OCI-LY3 (cell line): ENCODE data around the gene WWC1.

ENCODE experiments used
- H2AFZ ChIP-seq: fragments of 200-600, 300-600 bp; shearing (Covaris generic); 2 replicates; pipeline ENCODE4 v1.6.0; 2014; ENCODE audit warnings: antibody characterized with exemption, low read depth, low read length
- H3K27ac ChIP-seq: fragments of 200-600, 300-600 bp; sonication (generic); 2 replicates; pipeline ENCODE4 v1.5.1; 2014; ENCODE audit warnings: mild to moderate bottlenecking, low read length, moderate library complexity, mixed read lengths
- H3K27me3 ChIP-seq: fragments of 200-600, 300-600 bp; sonication (generic); 2 replicates; pipeline ENCODE4 v1.6.1; 2014; ENCODE audit warnings: low read depth, low read length, mixed read lengths
- H3K36me3 ChIP-seq: fragments of 200-600, 300-600 bp; sonication (generic); replicated peaks from 2 replicates; pipeline ENCODE3; 2014; ENCODE audit warnings: low read depth, low read length, mixed read lengths
- H3K4me1 ChIP-seq: fragments of 300-600, 200-600 bp; sonication (generic); 2 replicates; pipeline ENCODE4 v1.6.1; 2014; ENCODE audit warnings: low read length, mixed read lengths
- H3K4me2 ChIP-seq: fragments of 200-600, 300-600 bp; sonication (generic); 2 replicates; pipeline ENCODE4 v1.6.1; 2014; ENCODE audit warnings: low read length, mixed read lengths
- H3K4me3 ChIP-seq: fragments of 300-600, 200-600 bp; sonication (generic); 2 replicates; pipeline ENCODE4 v1.5.1; 2014; ENCODE audit warnings: antibody characterized with exemption, mild to moderate bottlenecking, low read length, moderate library complexity
- H3K79me2 ChIP-seq: fragments of 300-600, 200-600 bp; shearing (Covaris generic); 2 replicates; pipeline ENCODE4 v1.6.1; 2014; ENCODE audit warnings: mild to moderate bottlenecking, low read length, mixed read lengths
- H3K9ac ChIP-seq: fragments of 300-600, 200-600 bp; shearing (Covaris generic); 2 replicates; pipeline ENCODE4 v1.6.0; 2014; ENCODE audit warnings: mild to moderate bottlenecking, low read length, moderate library complexity
- H3K9me3 ChIP-seq: fragments of 200-600, 300-600 bp; shearing (Covaris generic); 2 replicates; pipeline ENCODE4 v1.6.1; 2014; ENCODE audit warnings: low read length, mixed read lengths; ENCODE audit not compliant: insufficient read depth
- H4K20me1 ChIP-seq: fragments of 200-600, 300-600 bp; sonication (generic); 2 replicates; pipeline ENCODE4 v1.6.1; 2016; ENCODE audit warnings: low read length, mixed read lengths; ENCODE audit not compliant: insufficient read depth
- CTCF ChIP-seq: fragments of 200-600, 300-600 bp; sonication (generic); IDR thresholded peaks from 2 replicates; pipeline ENCODE4 v1.5.1; 2014; ENCODE audit warnings: antibody characterized with exemption, low read length, low read depth
- EZH2phosphoT487 ChIP-seq: fragments of 200-600 bp; shearing (Covaris generic); IDR thresholded peaks from 2 replicates; pipeline ENCODE4 v1.6.1; 2018; ENCODE audit warnings: antibody characterized with exemption, mixed run types, low read depth

The WWC1 gene

GRCh38 chr5:168347368-168348083, 56.1 kb downstream of the WWC1 start:
- H3K9ac ChIP-seq = no peak overlapping the region
- H3K4me1 ChIP-seq = peaks cover 6% of the 10 kb centered on the region; the same call in 1 of the 2 replicates
- no peaks in the 10 kb centered on the region for H3K27me3 ChIP-seq
- H3K4me3 ChIP-seq = no peak overlapping the region
- TF ChIP-seq CTCF (no peak), EZH2phosphoT487 (no peak)
- no peaks in the 10 kb centered on the region for H3K36me3 ChIP-seq
- H3K9me3 ChIP-seq = no peaks in the 10 kb centered on the region
- H2AFZ ChIP-seq = no peak overlapping the region
- H3K27ac ChIP-seq = no peak overlapping the region
- no peak overlapping the region for H3K4me2 ChIP-seq
- H4K20me1 ChIP-seq = no peaks in the 10 kb centered on the region; the same call in 1 of the 2 replicates
- H3K79me2 ChIP-seq = no peaks in the 10 kb centered on the region; the same call in 1 of the 2 replicates

DNA sequence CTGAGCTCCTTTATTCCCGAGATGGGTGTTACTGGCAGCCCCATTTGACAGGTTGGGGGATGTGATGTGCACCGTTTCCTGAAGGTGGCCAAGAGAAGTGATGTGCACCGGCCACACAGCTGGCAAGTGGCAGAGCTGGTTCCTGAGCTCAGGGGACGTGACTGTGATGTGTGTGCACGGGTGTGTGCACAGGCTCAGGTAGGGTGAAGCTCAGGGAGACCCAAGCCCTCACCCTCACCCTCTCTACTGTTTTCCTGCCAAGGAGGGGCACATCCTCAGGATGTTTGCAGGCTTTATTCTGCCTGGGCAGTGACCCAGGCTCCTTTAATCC, 56.6 kb downstream of the WWC1 start:
- H2AFZ ChIP-seq = no peak overlapping the region
- no peaks in the 10 kb centered on the region; the same call in 1 of the 2 replicates for H3K79me2 ChIP-seq
- H4K20me1 ChIP-seq = no peaks in the 10 kb centered on the region; the same call in 1 of the 2 replicates
- no peak overlapping the region for H3K27ac ChIP-seq
- no peaks in the 10 kb centered on the region for H3K36me3 ChIP-seq
- TF ChIP-seq CTCF (no peak), EZH2phosphoT487 (no peak)
- H3K4me2 ChIP-seq = no peak overlapping the region
- H3K9ac ChIP-seq = no peak overlapping the region
- no peak overlapping the region for H3K4me3 ChIP-seq
- H3K9me3 ChIP-seq = no peaks in the 10 kb centered on the region
- H3K4me1 ChIP-seq = peaks cover 6% of the 10 kb centered on the region; the same call in 1 of the 2 replicates
- no peaks in the 10 kb centered on the region for H3K27me3 ChIP-seq

DNA sequence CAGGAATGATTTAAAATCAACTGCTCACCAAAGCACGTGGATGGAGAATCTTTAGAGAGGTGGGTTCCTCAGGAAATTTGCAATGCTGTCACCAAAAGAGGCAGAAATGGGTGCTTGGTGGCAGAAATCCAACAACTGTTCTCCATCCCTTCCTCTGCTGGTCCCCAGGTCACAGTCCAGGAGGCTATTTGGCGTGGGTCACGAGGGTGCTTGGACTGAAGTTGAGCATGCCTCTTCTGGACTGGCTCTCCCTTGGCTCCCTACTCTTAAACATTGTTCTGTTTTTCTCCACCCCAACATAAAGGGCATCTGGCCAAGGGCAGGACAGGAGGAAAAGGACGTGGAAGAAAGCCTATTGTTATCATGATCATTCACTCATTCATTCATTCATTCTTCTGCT, 58.9 kb downstream of the WWC1 start:
- H3K4me2 ChIP-seq = no peak overlapping the region
- no peak overlapping the region for H3K27ac ChIP-seq
- H3K4me1 ChIP-seq = peaks cover 6% of the 10 kb centered on the region; the same call in 1 of the 2 replicates
- no peaks in the 10 kb centered on the region for H3K27me3 ChIP-seq
- H4K20me1 ChIP-seq = no peaks in the 10 kb centered on the region; the same call in 1 of the 2 replicates
- H3K9ac ChIP-seq = no peak overlapping the region
- TF ChIP-seq EZH2phosphoT487 (no peak), CTCF (no peak)
- H3K79me2 ChIP-seq = no peaks in the 10 kb centered on the region; the same call in 1 of the 2 replicates
- no peaks in the 10 kb centered on the region for H3K36me3 ChIP-seq
- H2AFZ ChIP-seq = no peak overlapping the region
- H3K9me3 ChIP-seq = no peaks in the 10 kb centered on the region
- no peak overlapping the region for H3K4me3 ChIP-seq

DNA sequence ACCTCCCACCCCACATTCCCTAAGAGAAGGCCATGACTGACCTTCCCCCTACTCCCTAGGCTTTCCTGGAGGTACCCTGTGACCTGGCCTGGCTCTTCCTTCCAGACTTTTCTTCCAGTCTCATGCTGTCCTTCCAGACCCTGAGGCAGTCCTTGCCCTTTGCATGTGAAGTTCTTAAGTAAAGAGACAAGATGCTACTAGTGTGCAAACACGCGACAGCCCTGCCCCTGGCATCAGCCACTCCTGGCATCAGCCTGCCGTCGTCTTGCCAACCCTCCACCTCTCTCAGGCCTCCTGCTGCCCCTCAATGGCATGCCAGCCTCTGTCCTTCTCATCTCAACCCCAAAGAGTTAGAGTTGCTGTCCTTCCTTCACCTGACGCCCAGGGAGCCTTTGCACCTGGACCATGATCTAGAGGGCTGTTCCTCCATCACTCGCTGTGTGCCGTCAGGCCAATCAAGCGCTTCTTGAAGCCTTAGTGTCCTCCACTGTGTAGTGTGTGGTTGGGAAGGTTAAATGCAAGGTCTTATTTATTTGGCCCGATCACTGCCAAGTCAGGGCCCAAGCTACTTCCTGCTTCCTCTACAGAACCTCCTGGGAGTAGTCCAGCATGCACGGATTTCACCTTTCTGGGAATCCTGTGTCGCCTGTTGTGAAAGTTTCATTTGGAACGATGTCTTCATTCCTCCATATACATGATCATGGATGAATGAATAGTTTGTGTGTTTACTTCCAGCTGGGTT, 61.9 kb downstream of the WWC1 start:
- Histone ChIP-seq H3K9ac (no peak overlapping the region), H3K9me3 (no peaks in the 10 kb centered on the region), H3K4me1 (no peaks in the 10 kb centered on the region), H3K36me3 (no peaks in the 10 kb centered on the region), H3K4me3 (no peak overlapping the region), H3K27ac (no peak overlapping the region), H2AFZ (no peak overlapping the region), H4K20me1 (no peaks in the 10 kb centered on the region), H3K27me3 (no peaks in the 10 kb centered on the region), H3K79me2 (no peaks in the 10 kb centered on the region), H3K4me2 (no peak overlapping the region)
- TF ChIP-seq EZH2phosphoT487 (no peak), CTCF (no peak)
